Measurements from ENCODE around the gene PCSK2. TPM values are rescaled to one million over a fixed set of nuclear protein-coding genes. Genes with fewer than 3 reads are reported as not detected.

The PCSK2 gene
- polyA plus RNA-seq, 3 donors: not detected

DNA sequence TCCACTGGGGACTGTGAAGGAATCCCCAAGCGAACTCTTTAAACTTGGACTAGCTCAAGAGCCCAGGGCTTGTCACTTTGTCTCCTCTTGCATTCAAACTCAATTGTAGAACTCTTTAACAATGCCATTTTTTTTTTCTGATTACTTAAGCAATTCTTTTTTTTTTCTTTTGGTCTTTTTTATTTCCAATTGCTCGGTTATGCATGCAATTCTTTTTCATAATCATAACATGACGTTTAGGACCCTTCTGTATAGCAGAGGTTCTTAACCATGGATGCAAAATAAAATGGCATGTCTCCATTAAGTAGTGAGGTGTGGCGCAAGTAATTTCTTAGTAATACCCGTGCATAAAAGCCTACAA, 304.8 kb downstream of the PCSK2 start:
- H3K27me3 Mint-ChIP-seq (ENCODE audit: low read depth in 3 of 3): peaks cover 19 to 21% (median 20%) of the 10 kb centered on the region in 3 donors
- H3K9me3 ChIP-seq (replicated peaks in 1 of 2; ENCODE audit: control insufficient read depth in 1 of 2, insufficient read depth in 1 of 2, low read length in 2 of 2): peaks cover 0 to 7% of the 10 kb centered on the region in 2 donors
- no peaks in the 10 kb centered on the region for H4K20me1 ChIP-seq (ENCODE audit: insufficient read depth, low read length)
- intact Hi-C loops (cut with micrococcal nuclease): loop anchor here in 1 of 2 donors (10.0 kb wide), 1 partner anchor 363 kb away; no protein-coding TSS in a partner anchor
- peak overlapping the region; percentile 77 to 89 for H3K4me3 Mint-ChIP-seq
- H3K9ac ChIP-seq (ENCODE audit: insufficient read depth, low read length, poor library complexity, severe bottlenecking): no peak overlapping the region
- H3K4me3 ChIP-seq (replicated peaks in 1 of 3; ENCODE audit: low read depth in 2 of 3, low read length in 3 of 3): peak overlapping the region in 2 of 3 experiments; percentile 20 to 66
- WGBS (ENCODE audit: insufficient coverage): 86% methylated on average over 1 of the region's 5 CpGs
- DNase-seq: no peak
- H3K36me3 Mint-ChIP-seq: no peaks in the 10 kb centered on the region
- peak overlapping the region; percentile 69 for H3K4me2 ChIP-seq (replicated peaks; ENCODE audit: extremely low read depth, low read length, poor library complexity, severe bottlenecking)
- no peaks in the 10 kb centered on the region for H3K36me3 ChIP-seq (replicated peaks in 1 of 2; ENCODE audit: control insufficient read depth in 1 of 2, insufficient read depth in 2 of 2, low read length in 2 of 2)
- H3K27ac ChIP-seq (ENCODE audit: low read depth in 1 of 2, low read length in 2 of 2): no peak overlapping the region
- H3K27ac Mint-ChIP-seq: no peak overlapping the region
- peaks cover 13% of the 10 kb centered on the region for H3K4me1 Mint-ChIP-seq
- peaks cover 0 to 5% (median 0%) of the 10 kb centered on the region in 7 donors for H3K9me3 Mint-ChIP-seq
- H2AFZ ChIP-seq (ENCODE audit: insufficient read depth, low read depth, low read length, poor library complexity, severe bottlenecking): peak overlapping the region; percentile 78
- no peaks in the 10 kb centered on the region for H3K79me2 ChIP-seq (ENCODE audit: insufficient read depth, low read length)
- peaks cover 10 to 12% of the 10 kb centered on the region in 2 donors for H3K4me1 ChIP-seq (ENCODE audit: control insufficient read depth in 1 of 2, insufficient read depth in 2 of 2, low read length in 2 of 2)
- TF ChIP-seq, protein P1, sequence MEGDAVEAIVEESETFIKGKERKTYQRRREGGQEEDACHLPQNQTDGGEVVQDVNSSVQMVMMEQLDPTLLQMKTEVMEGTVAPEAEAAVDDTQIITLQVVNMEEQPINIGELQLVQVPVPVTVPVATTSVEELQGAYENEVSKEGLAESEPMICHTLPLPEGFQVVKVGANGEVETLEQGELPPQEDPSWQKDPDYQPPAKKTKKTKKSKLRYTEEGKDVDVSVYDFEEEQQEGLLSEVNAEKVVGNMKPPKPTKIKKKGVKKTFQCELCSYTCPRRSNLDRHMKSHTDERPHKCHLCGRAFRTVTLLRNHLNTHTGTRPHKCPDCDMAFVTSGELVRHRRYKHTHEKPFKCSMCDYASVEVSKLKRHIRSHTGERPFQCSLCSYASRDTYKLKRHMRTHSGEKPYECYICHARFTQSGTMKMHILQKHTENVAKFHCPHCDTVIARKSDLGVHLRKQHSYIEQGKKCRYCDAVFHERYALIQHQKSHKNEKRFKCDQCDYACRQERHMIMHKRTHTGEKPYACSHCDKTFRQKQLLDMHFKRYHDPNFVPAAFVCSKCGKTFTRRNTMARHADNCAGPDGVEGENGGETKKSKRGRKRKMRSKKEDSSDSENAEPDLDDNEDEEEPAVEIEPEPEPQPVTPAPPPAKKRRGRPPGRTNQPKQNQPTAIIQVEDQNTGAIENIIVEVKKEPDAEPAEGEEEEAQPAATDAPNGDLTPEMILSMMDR (IDR thresholded peaks at IDR 0.05): no peak
- peaks cover 10 to 20% of the 10 kb centered on the region in 2 donors for H3K27me3 ChIP-seq (ENCODE audit: control insufficient read depth in 2 of 2, insufficient read depth in 2 of 2, low read length in 2 of 2)

DNA sequence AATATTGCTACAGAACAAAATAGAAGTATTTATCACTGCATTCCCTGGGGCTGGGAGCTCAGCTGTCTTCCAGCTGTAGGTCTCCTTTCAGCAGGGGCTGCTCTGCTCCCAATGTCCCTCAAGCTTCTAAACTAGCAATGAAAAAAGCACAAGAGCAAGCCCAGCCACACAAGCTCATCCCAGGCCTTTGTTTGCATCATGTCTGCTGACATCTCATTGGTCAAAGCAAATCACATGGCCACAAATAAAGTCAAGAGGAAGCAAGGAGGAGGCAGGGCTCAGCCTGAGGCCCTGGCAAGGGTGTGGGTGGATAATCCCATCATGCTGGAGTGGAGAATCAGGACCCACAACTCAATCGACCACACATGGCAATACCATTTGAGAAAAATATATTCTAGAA, 306.6 kb downstream of the PCSK2 start:
- Histone ChIP-seq H2AFZ (ENCODE audit: insufficient read depth, low read depth, low read length, poor library complexity, severe bottlenecking) (peak overlapping the region; percentile 46), H3K79me2 (ENCODE audit: insufficient read depth, low read length) (no peaks in the 10 kb centered on the region), H3K4me3 (replicated peaks in 1 of 3; ENCODE audit: low read depth in 2 of 3, low read length in 3 of 3) (no peak overlapping the region), H3K4me2 (replicated peaks; ENCODE audit: extremely low read depth, low read length, poor library complexity, severe bottlenecking) (no peak overlapping the region), H3K4me1 (ENCODE audit: control insufficient read depth in 1 of 2, insufficient read depth in 2 of 2, low read length in 2 of 2) (peaks cover 10 to 12% of the 10 kb centered on the region in 2 donors), H3K27ac (ENCODE audit: low read depth in 1 of 2, low read length in 2 of 2) (no peak overlapping the region), H4K20me1 (ENCODE audit: insufficient read depth, low read length) (no peaks in the 10 kb centered on the region), H3K9me3 (replicated peaks in 1 of 2; ENCODE audit: control insufficient read depth in 1 of 2, insufficient read depth in 1 of 2, low read length in 2 of 2) (peaks cover 0 to 7% of the 10 kb centered on the region in 2 donors), H3K27me3 (ENCODE audit: control insufficient read depth in 2 of 2, insufficient read depth in 2 of 2, low read length in 2 of 2) (peaks cover 10 to 20% of the 10 kb centered on the region in 2 donors), H3K9ac (ENCODE audit: insufficient read depth, low read length, poor library complexity, severe bottlenecking) (no peak overlapping the region), H3K36me3 (replicated peaks in 1 of 2; ENCODE audit: control insufficient read depth in 1 of 2, insufficient read depth in 2 of 2, low read length in 2 of 2) (no peaks in the 10 kb centered on the region)
- no peaks in the 10 kb centered on the region for H3K36me3 Mint-ChIP-seq
- H3K9me3 Mint-ChIP-seq: peaks cover 0 to 5% (median 0%) of the 10 kb centered on the region in 7 donors
- DNase-seq: peak in 2 of 3 donors; percentile 5 to 46
- intact Hi-C loops (cut with micrococcal nuclease): loop anchor here in 1 of 2 donors (10.0 kb wide), 1 partner anchor 361 kb away; no protein-coding TSS in a partner anchor
- no peak overlapping the region for H3K4me3 Mint-ChIP-seq
- no peak overlapping the region for H3K27ac Mint-ChIP-seq
- H3K27me3 Mint-ChIP-seq (ENCODE audit: low read depth in 3 of 3): peaks cover 18 to 20% (median 19%) of the 10 kb centered on the region in 3 donors
- H3K4me1 Mint-ChIP-seq: peaks cover 13% of the 10 kb centered on the region
- TF ChIP-seq, protein P1 (IDR thresholded peaks at IDR 0.05): no peak
- WGBS (ENCODE audit: insufficient coverage): no CpG with 5 or more reads among the region's 1 CpG

All from CD14-positive monocyte (primary cell).